Measurements from ENCODE around the gene SFMBT1. TPM values are rescaled to one million over a fixed set of nuclear protein-coding genes. Genes with fewer than 3 reads are reported as not detected.

SFMBT1 gene
- total RNA-seq, 1 experiment from 2014 or later: 14.3 TPM

DNA sequence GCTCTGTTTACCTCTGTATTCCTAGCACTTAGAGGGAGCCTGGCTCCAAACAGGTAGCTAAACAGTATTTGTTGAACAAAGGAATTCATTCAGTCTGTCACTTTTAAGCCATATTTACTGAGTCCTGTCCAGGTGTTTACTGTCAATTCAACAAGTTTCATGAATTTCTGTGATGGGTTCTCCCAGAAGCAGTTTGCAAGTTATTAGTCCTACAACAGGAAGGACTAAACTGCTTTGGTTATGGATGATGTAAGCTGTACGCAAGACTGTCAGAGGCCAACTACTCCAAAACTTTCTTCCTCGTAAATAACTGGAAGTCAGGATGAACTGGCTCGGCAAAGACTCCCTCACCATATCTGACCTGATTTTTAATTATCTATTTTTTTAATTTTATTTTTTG, 173.6 kb downstream of the SFMBT1 start:
- ChIA-PET POLR2A (ENCODE audit: unreplicated experiment) (no interaction called here), CTCF (no interaction called here)
- Histone ChIP-seq H3K36me3 (ENCODE audit: low read depth) (no peaks in the 10 kb centered on the region), H3K27me3 (ENCODE audit: insufficient read depth, low read depth) (no peaks in the 10 kb centered on the region), H3K4me3 (no peak overlapping the region), H3K4me2 (no peak overlapping the region), H3K9me3 (ENCODE audit: insufficient read depth, low read depth) (no peaks in the 10 kb centered on the region), H4K20me1 (ENCODE audit: insufficient read depth) (no peaks in the 10 kb centered on the region), H3F3A (ENCODE audit: insufficient read depth, low read depth) (no peaks in the 10 kb centered on the region), H2AFZ (no peak overlapping the region), H3K79me2 (ENCODE audit: low read depth) (no peaks in the 10 kb centered on the region), H3K9me2 (ENCODE audit: insufficient read depth) (no peaks in the 10 kb centered on the region), H3K4me1 (replicated peaks; ENCODE audit: insufficient read depth) (no peaks in the 10 kb centered on the region), H3K27ac (no peak overlapping the region)
- intact Hi-C loops (cut with micrococcal nuclease; ENCODE audit: unreplicated experiment): no loop called here
- TF ChIP-seq CTCF (conservative IDR thresholded peaks at IDR 0.05) (no peak), EZH2 (IDR thresholded peaks at IDR 0.05; ENCODE audit: low read depth) (no peak)
- no TSS peak for BruUV-seq (replicated peaks)
- DNase-seq: no peak

- Histone ChIP-seq H3K79me2 (ENCODE audit: low read depth) (no peaks in the 10 kb centered on the region), H3K36me3 (ENCODE audit: low read depth) (no peaks in the 10 kb centered on the region), H3F3A (ENCODE audit: insufficient read depth, low read depth) (no peaks in the 10 kb centered on the region), H4K20me1 (ENCODE audit: insufficient read depth) (no peaks in the 10 kb centered on the region), H3K9me3 (ENCODE audit: insufficient read depth, low read depth) (no peaks in the 10 kb centered on the region), H3K4me2 (no peak overlapping the region), H2AFZ (no peak overlapping the region), H3K4me3 (no peak overlapping the region), H3K4me1 (replicated peaks; ENCODE audit: insufficient read depth) (no peaks in the 10 kb centered on the region), H3K27me3 (ENCODE audit: insufficient read depth, low read depth) (no peaks in the 10 kb centered on the region), H3K27ac (no peak overlapping the region), H3K9me2 (ENCODE audit: insufficient read depth) (no peaks in the 10 kb centered on the region)
- ChIA-PET POLR2A (ENCODE audit: unreplicated experiment) (no interaction called here), CTCF (no interaction called here)
- intact Hi-C loops (cut with micrococcal nuclease; ENCODE audit: unreplicated experiment): no loop called here
- BruUV-seq (replicated peaks): no TSS peak
- no peak for DNase-seq
- no peak for TF ChIP-seq CTCF (conservative IDR thresholded peaks at IDR 0.05)
- TF ChIP-seq EZH2 (IDR thresholded peaks at IDR 0.05; ENCODE audit: low read depth): no peak
Measured at GRCh38 chr3:52871761-52872160, 174.1 kb downstream of the SFMBT1 start.

GRCh38 chr3:52870471-52870870, 175.4 kb downstream of the SFMBT1 start:
- H3K4me1 ChIP-seq (replicated peaks; ENCODE audit: insufficient read depth): no peaks in the 10 kb centered on the region
- no peaks in the 10 kb centered on the region for H3K9me2 ChIP-seq (ENCODE audit: insufficient read depth)
- H3K27me3 ChIP-seq (ENCODE audit: insufficient read depth, low read depth): no peaks in the 10 kb centered on the region
- ChIA-PET CTCF (no interaction called here), POLR2A (ENCODE audit: unreplicated experiment) (no interaction called here)
- TF ChIP-seq CTCF (conservative IDR thresholded peaks at IDR 0.05) (no peak), EZH2 (IDR thresholded peaks at IDR 0.05; ENCODE audit: low read depth) (no peak)
- no peaks in the 10 kb centered on the region for H3K36me3 ChIP-seq (ENCODE audit: low read depth)
- no peak overlapping the region for H3K4me2 ChIP-seq
- no peak overlapping the region for H3K4me3 ChIP-seq
- H2AFZ ChIP-seq: no peak overlapping the region
- no TSS peak for BruUV-seq (replicated peaks)
- intact Hi-C loops (cut with micrococcal nuclease; ENCODE audit: unreplicated experiment): no loop called here
- H3K9me3 ChIP-seq (ENCODE audit: insufficient read depth, low read depth): no peaks in the 10 kb centered on the region
- no peaks in the 10 kb centered on the region for H4K20me1 ChIP-seq (ENCODE audit: insufficient read depth)
- DNase-seq: no peak
- no peaks in the 10 kb centered on the region for H3F3A ChIP-seq (ENCODE audit: insufficient read depth, low read depth)
- no peak overlapping the region for H3K27ac ChIP-seq
- H3K79me2 ChIP-seq (ENCODE audit: low read depth): no peaks in the 10 kb centered on the region

All from PC-9 (cell line).